Measurements from ENCODE around the gene UBE2D4.
A peak's percentile ranks its signal among the peaks of the same experiment; 100 is the strongest.
"Not testable (repeated sequence)": the region's sequence is repeated elsewhere in the genome, so short reads cannot be mapped to it uniquely, and the experiment has no call there.

Gene UBE2D4

GRCh38 chr7:43914795-43915194, 11.4 kb upstream of the UBE2D4 start:
- no peak for DNase-seq (ENCODE audit: low read depth)

- DNase-seq (ENCODE audit: low read depth): no peak
Measured at GRCh38 chr7:43915907-43916306, 10.3 kb upstream of the UBE2D4 start.

DNA sequence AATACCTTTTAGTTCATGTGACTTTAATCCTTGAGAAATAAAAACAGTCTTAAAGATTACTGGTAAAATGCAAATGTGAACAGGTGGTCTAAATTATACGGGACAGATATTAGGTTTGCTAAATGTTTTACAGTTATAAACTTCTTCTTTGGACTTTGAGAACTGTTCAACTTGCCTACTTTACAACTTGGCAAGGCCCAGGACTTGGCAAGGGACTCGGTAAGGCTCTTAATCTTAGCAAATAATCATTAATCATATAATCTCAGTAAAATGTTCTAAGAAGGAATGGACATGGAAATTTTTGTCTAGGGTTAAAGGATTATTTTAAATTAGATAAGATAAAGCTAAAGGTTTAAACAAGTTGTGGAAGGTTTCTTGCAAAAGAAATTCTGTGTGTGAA, 4.8 kb upstream of the UBE2D4 start:
- DNase-seq (ENCODE audit: low read depth): no peak

DNA sequence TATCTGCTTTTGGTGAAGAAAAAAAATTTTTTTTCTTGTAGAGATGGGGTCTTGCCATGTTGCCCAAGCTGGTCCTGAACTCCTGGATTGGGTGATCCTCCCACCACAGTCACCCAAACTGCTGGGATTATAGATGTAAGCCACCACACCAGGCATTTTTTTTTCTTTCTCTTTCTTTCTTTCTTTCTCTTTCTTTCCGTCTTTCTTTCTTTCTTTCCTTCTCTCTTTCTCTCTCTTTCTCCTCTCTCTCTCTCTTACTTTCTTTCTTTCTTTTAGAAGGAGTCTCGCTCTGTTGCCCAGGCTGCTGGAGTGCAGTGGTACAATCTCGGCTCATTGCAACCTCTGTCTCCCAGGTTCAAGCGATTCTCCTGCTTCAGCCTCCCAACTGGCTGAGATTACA, 3.5 kb upstream of the UBE2D4 start:
- DNase-seq (ENCODE audit: low read depth): no peak

DNA sequence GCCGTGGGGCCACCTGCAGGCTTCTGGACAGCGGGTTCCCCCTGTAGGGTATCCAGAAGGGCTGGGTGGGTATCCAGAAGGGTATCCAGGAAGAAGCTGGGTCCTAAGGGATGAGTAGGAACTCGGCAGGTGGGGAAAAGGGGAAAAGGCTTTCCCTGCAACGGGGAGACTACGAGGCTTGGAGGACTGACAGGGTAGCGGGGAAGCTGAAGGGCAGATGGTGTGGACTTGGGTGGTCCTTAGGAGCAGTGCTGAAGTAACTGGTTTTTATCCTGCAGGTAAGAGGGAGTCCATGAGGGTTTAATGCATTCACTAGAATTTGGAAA, 525 bp downstream of the UBE2D4 start:
- no peak for DNase-seq (ENCODE audit: low read depth)

DNA sequence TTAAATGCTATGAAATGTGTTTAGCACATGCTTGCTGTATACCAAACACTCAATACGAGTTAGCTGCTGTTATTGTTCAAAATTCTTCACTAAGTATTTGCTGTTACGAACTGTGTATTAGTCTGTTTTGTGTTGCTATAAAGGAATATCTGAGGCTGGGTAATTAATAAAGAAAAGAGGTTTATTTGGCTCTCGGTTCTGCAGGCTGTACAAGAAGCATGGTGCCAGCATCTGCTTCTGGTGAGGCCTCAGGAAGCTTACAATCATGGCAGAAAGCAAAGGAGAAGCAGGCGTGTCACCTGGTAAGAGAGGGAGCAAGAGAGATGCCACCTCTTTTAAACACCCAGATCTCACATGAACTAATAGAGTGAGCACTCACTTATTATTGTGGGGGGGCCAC, 1.6 kb downstream of the UBE2D4 start:
- no peak for DNase-seq (ENCODE audit: low read depth)

GRCh38 chr7:43929529-43930457, 3.6 kb downstream of the UBE2D4 start:
- DNase-seq (ENCODE audit: low read depth): no peak

DNA sequence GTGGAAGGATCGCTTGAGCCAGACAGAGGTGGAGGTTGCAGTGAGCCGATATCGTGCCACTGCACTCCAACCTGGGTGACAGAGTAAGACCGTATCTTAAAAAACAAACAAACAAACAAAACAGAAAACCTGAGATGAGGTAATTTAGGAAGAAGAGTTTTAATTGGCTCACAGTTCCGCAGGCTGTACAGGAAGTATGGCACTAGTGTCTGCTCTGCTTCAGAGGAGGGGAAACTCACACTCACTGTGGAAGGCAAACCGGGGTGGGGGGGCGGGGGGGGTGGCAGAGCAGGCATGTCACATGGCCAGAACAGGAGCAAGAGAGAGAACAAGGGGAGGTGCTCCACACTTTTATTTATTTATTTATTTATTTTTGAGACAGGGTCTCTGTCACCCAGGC, 5.1 kb downstream of the UBE2D4 start:
- DNase-seq (ENCODE audit: low read depth): no peak

DNA sequence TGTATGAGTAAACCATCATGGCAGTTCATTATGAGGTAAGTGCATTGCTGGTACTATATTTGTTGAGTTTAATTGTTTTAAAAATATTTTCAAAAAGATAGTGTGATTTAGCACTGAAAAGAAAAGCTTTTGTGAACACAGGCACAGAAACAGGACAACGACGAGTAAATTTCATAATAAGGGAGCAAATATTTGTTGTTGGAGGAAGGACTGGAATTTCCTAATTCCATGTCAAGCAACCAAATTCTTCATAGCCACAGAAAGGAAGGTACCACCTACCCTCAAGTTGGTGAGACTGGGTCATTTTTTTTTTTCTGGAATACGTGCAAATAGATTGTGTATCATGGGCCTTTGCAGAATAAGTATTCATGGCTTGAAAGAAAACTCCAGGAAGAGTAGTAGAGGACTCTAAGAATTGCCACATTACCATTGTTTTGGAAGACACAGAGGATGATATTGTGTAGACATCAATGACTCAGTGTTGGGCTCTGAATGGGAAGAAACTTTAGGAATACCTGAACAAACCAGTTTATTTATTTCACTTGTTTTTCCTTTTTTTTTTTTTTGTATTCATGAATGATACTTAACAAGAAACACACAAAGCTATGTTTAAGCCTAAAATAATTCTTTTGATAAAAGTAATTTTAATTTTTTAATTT, 7.8 kb downstream of the UBE2D4 start:
- no peak for DNase-seq (ENCODE audit: low read depth)

DNA sequence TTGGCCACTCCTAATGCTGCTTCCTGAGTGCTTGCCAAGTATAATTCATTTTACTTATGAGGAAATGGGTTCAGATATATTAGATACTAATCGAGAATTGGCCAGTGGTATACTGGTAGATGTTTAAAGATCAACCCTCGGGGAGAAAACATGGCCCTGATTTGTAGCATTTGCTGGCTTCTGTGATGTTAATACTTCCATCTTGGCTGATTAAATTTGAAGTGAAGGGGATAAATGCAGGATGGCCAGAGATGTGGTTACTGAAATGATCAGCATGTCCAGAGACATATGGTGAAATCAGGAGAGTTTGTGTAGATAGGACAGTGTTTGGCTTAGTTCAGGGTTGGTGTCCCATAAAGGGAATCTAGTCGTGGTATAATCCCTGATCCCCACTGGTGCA, 11.2 kb downstream of the UBE2D4 start:
- DNase-seq (ENCODE audit: low read depth): no peak

DNA sequence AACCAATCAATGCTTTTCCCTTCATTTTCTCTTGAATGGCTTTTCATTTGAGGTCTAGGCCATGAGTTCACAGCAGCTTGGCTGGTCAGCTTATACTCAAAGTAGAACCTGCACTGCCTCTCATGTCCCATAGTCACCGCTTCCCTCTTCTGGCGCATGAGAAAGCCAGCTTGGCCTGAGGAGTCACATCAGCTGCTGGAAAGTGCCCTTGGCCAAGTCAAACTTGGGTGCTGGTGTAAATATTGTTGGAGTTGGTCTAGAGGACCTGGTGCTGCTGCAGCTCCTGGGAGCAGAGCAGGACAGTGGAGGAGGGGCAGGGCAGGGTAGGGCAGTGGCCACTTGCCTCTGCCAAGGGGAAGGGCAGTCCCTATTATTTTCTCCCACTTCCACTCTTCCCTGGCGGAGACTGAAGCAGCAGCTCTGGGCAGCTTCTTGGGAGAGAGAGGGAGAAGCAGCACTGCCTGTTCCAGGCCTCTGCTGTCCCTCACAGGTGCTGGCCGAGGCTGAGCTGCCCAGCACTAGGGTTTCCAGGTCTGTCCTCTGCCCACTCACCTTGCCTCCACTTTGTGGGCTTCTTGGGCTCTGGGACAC, 12.8 kb downstream of the UBE2D4 start:
- DNase-seq (ENCODE audit: low read depth): no peak

DNA sequence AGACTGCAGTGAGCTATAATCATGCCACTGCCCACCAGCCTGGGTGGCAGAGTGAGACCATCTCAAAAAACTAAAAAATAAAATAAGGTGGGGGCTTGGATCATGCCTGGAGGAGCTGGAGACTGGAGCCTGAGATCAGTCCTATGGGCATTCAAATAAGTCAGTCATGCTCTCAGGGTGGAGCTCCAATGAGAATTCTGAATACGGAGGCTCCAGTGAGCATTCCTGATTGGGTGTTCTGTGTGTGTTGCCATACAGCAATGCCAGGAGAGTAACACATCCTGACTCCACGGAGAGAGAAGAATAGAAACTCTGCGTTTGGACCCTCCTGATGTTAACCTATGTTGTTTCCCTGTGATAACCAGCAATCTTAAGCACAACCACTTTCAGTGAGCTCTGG, 16.0 kb downstream of the UBE2D4 start:
- no peak for DNase-seq (ENCODE audit: low read depth)

GRCh38 chr7:43942997-43943396, 16.8 kb downstream of the UBE2D4 start:
- DNase-seq (ENCODE audit: low read depth): no peak

GRCh38 chr7:43943417-43944187, 17.4 kb downstream of the UBE2D4 start:
- DNase-seq (ENCODE audit: low read depth): no peak

- DNase-seq (ENCODE audit: low read depth): no peak
Measured at GRCh38 chr7:43944286-43944685, 18.1 kb downstream of the UBE2D4 start.

DNA sequence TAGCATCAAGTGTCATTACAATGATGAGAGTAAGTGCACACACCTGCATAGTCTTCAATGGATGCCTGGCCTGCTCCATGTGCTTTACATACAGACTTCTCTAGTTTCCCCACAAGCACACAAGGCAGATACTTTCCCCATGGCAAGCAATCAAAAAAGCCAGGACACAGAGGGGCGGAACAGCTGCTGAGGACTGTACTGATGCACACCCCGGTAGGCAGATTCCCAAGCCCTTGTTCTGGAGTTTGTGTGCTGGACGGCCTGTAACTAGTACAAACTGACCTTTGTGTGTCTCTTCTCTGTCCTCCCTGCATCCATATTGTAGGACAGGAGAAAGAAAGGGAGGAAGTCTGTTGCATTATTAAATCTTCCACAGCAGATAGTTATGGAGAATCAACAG, 25.8 kb downstream of the UBE2D4 start:
- DNase-seq (ENCODE audit: low read depth): no peak

- no peak for DNase-seq (ENCODE audit: low read depth)
Measured at GRCh38 chr7:43953071-43953470, 26.8 kb downstream of the UBE2D4 start.

GRCh38 chr7:43954524-43955228, 28.4 kb downstream of the UBE2D4 start:
- peak; percentile 34 for DNase-seq (ENCODE audit: low read depth)

DNA sequence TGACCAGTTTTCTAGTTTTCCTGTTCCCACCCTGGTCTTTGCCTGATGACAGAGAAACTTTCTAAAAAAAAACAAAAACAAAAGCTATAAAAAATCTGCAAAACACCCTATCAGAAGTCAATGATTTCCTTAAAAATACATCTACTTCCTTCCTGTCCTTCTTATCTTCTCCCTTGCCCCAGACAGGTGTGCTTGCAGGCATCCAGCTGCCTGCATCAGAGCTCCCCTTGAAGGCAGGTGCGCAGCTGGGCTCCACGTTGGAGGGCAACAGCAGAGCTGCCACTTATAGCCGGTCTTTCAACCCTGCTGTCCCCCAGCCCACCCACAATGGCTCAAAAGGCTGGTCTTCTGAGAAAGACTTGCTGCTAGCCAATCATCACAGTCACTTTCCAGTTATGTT, 29.8 kb downstream of the UBE2D4 start:
- no peak for DNase-seq (ENCODE audit: low read depth)

DNA sequence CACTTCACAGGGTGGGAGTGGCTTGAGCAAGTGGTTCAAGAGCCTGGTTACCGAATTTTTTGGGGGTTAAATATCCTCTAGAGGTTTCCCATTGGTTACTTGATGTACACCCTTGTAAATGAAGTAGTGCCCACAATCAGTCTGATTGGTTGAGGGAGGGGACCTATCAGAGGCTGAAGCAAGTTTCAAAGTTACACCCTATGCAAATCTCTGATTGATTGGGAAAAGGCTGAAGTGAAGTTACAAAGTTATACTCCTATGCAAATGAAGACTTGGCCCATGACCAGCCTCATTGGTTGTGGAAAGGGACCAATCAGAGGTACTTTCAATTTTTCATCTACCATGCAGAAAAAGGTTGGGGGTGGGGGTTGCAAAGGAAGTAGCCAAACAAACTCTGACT, 34.7 kb downstream of the UBE2D4 start:
- DNase-seq (ENCODE audit: low read depth): no peak

GRCh38 chr7:43966392-43966791, 40.2 kb downstream of the UBE2D4 start:
- DNase-seq (ENCODE audit: low read depth): not testable (repeated sequence)
